K562 (cell line): Measurements from ENCODE around the gene JUN. TPM values are rescaled to one million over a fixed set of nuclear protein-coding genes. Genes with fewer than 3 reads are reported as not detected.

Source experiments
- ATF3 ChIP-seq, 2 experiments: fragments of 450-650 bp in 1 of 2; sonication (generic) in 1 of 2; formaldehyde crosslinking in 1 of 2; IDR thresholded peaks in 1 of 2; conservative IDR thresholded peaks in 1 of 2; 2 replicates each; pipeline versions ENCODE4 v1.6.1 to v1.8.1; 2016 to 2023; ENCODE audit warnings: mild to moderate bottlenecking in 2 of 2, moderate library complexity in 2 of 2, inconsistent platforms in 1 of 2, missing genetic modification reagents in 1 of 2
- CBFB ChIP-seq: sonication (generic); formaldehyde crosslinking; IDR thresholded peaks from 2 replicates; pipeline ENCODE4 v1.4.0; 2020; ENCODE audit warnings: mild to moderate bottlenecking, missing genetic modification reagents
- CBX1 ChIP-seq: sonication (generic); IDR thresholded peaks from 2 replicates; pipeline ENCODE4 v1.6.1; 2016; ENCODE audit warnings: antibody characterized with exemption, low read depth, mild to moderate bottlenecking
- CHD4 ChIP-seq: fragments of 200-600 bp; sonication (generic); IDR thresholded peaks from 3 replicates; pipeline ENCODE4 v1.6.1; 2012; ENCODE audit warnings: low read depth, mild to moderate bottlenecking, mixed read lengths, low read length, inconsistent platforms; ENCODE audit not compliant: insufficient read depth, insufficient replicate concordance, poor library complexity, severe bottlenecking
- CREM ChIP-seq: IDR thresholded peaks from 2 replicates; pipeline ENCODE4 v1.6.1; 2014; ENCODE audit warnings: antibody characterized with exemption, low read depth
- CUX1 ChIP-seq: fragments of 200-800 bp; sonication (Bioruptor generic); IDR thresholded peaks from 2 replicates; pipeline ENCODE4 v1.6.1; 2016; ENCODE audit warnings: missing genetic modification characterization, missing compliant biosample characterization
- MAFF ChIP-seq: IDR thresholded peaks from 2 replicates; pipeline ENCODE4 v1.6.1; 2012; ENCODE audit warnings: low read length, improper control_type of control experiment
- NUFIP1 ChIP-seq: fragments of 450-650 bp; IDR thresholded peaks from 2 replicates; pipeline ENCODE4 v1.6.1; 2018; ENCODE audit not compliant: partially characterized antibody
- PURB ChIP-seq: sonication (generic); formaldehyde crosslinking; IDR thresholded peaks from 2 replicates; pipeline ENCODE4 v1.9.0; 2021; ENCODE audit warnings: low read depth, mild to moderate bottlenecking, missing genetic modification reagents
- RAD51 ChIP-seq: fragments of 450-650 bp; IDR thresholded peaks from 2 replicates; pipeline ENCODE4 v1.7.1; 2016; ENCODE audit warnings: low read depth, mild to moderate bottlenecking, borderline replicate concordance
- RNF219 ChIP-seq: fragments of 250-450 bp; sonication (Bioruptor Pico); IDR thresholded peaks from 2 replicates; pipeline ENCODE4 v1.5.0; 2022; ENCODE audit warnings: mild to moderate bottlenecking
- SIX5 ChIP-seq, 2 experiments: IDR thresholded peaks; 2 replicates each; pipeline ENCODE4 v1.6.1; 2011; ENCODE audit warnings: low read length in 2 of 2, borderline replicate concordance in 1 of 2, low read depth in 1 of 2, mild to moderate bottlenecking in 1 of 2, moderate library complexity in 1 of 2; ENCODE audit not compliant: insufficient read depth in 1 of 2
- TCFL5 ChIP-seq: fragments of 250-450 bp; sonication (Bioruptor Pico); conservative IDR thresholded peaks from 2 replicates; pipeline ENCODE4 v1.6.1; 2021; ENCODE audit warnings: mild to moderate bottlenecking, moderate library complexity, matching md5 sums
- ZBTB17 ChIP-seq: fragments of 450-650 bp; formaldehyde crosslinking; IDR thresholded peaks from 2 replicates; pipeline ENCODE4 v1.4.0; 2020; ENCODE audit warnings: mild to moderate bottlenecking
- ZNF280A ChIP-seq: fragments of 450-650 bp; IDR thresholded peaks from 2 replicates; pipeline ENCODE4 v1.6.1; 2018; ENCODE audit warnings: mild to moderate bottlenecking, low read depth; ENCODE audit not compliant: partially characterized antibody
- ZNF551 ChIP-seq: fragments of 250-450 bp; sonication (Bioruptor Pico); IDR thresholded peaks from 2 replicates; pipeline ENCODE4 v1.5.0; 2021; ENCODE audit warnings: mild to moderate bottlenecking, moderate library complexity
- ZNF75A ChIP-seq: fragments of 450-650 bp; formaldehyde crosslinking; IDR thresholded peaks from 2 replicates; pipeline ENCODE4 v1.4.0; 2020; ENCODE audit warnings: mild to moderate bottlenecking
- ZNF785 ChIP-seq: fragments of 250-450 bp; sonication (Bioruptor Pico); IDR thresholded peaks from 2 replicates; pipeline ENCODE4 v1.4.0; 2020; ENCODE audit warnings: mild to moderate bottlenecking
- polyA plus RNA-seq, 8 experiments: library from polyadenylated mRNA; depleted of rRNA in 4 of 8; stranded (reverse) in 5 of 8; unstranded in 3 of 8; fragments of >200 nt; fragmentation: Nextera tagmentation in 2 of 8; fragmentation: Illumina TruSeq in 1 of 8; extraction: Ambion mirVana in 2 of 8; extraction: Trizol in 1 of 8; gene quantifications; 2 replicates each; pipeline versions ENCODE4 v1.2.1 to v1.2.3, GENCODE V29; 2011 to 2014; ENCODE audit warnings: inconsistent platforms in 1 of 8, missing spikeins in 1 of 8
- total RNA-seq, 7 experiments: library from RNA; depleted of rRNA in 6 of 7; stranded (reverse); fragments of >200 nt in 6 of 7; fragmentation: Illumina TruSeq in 2 of 7; extraction: Trizol in 2 of 7; gene quantifications; 2 replicates each; pipeline versions ENCODE4 v1.2.1 to v1.2.3, GENCODE V29; 2011 to 2021; ENCODE audit warnings: low replicate concordance in 1 of 7

JUN gene
- total and polyA plus RNA-seq, 9 of the 15 experiments (the other 6 are each of a cell fraction or from before 2014, with no cell fraction given), result 0.32 to 23.4 (median 4.0) TPM

- 0 out of 2 replicates have a peak, but pooled peaks have one; percentile 34 for TF ChIP-seq RAD51
- peak; percentile 51 for TF ChIP-seq ATF3 (IDR thresholded peaks at IDR 0.05)
- TF ChIP-seq ATF3 (CRISPR knock-in tag; conservative IDR thresholded peaks at IDR 0.05), result no peak
- no peak for TF ChIP-seq CREM
- TF ChIP-seq TCFL5, result no peak
- no peak for TF ChIP-seq SIX5 (IDR thresholded peaks at IDR 0.05; ENCODE audit: borderline replicate concordance in 1 of 2, insufficient read depth in 1 of 2, low read depth in 1 of 2, low read length in 2 of 2)
- no peak for TF ChIP-seq ZNF75A (CRISPR knock-in tag)
- TF ChIP-seq CUX1 (CRISPR knock-in tag), result no peak
- no peak for TF ChIP-seq RNF219 (CRISPR knock-in tag)
- TF ChIP-seq NUFIP1, result no peak
- TF ChIP-seq ZNF280A, result no peak
- TF ChIP-seq CHD4, result no peak
- no peak for TF ChIP-seq ZBTB17 (CRISPR knock-in tag)
- TF ChIP-seq CBFB (CRISPR knock-in tag), result no peak
- no peak for TF ChIP-seq PURB
- 0 out of 2 replicates have a peak, but pooled peaks have one; percentile 47 for TF ChIP-seq MAFF
- no peak for TF ChIP-seq ZNF551 (CRISPR knock-in tag)
- no peak for TF ChIP-seq CBX1
- no peak for TF ChIP-seq ZNF785
Measured at GRCh38 chr1:58754073-58754613, 29.7 kb downstream of the JUN start (continued).
